Measurements from ENCODE around the gene SPART. TPM values are rescaled to one million over a fixed set of nuclear protein-coding genes. Genes with fewer than 3 reads are reported as not detected.

SPART gene
- total RNA-seq, 1 donor from 2014 or later, result 64.0 TPM

Small RNA genes lying within 50 kb of the gene (small RNA-seq; reads per million reads assigned to genes)
- gene RNU6-71P (ENCODE audit: low replicate concordance), result not detected

Other genes starting within 250 kb of the SPART start
- 82.5 TPM for gene DCLK1, start 215.0 kb downstream of the SPART start, total RNA-seq
- gene SOHLH2, start 131.8 kb downstream of the SPART start, total RNA-seq, result not detected
- gene CCDC169, start 48.6 kb downstream of the SPART start, total RNA-seq, result 1.6 TPM
- gene CCNA1, start 86.1 kb upstream of the SPART start, total RNA-seq, result 0.59 TPM

Measured in skin of body (tissue), 2 donors.